LHCN-M2 (cell line): Measurements from ENCODE around the gene CPXM2. TPM values are rescaled to one million over a fixed set of nuclear protein-coding genes. Genes with fewer than 3 reads are reported as not detected.

Experiments
- total RNA-seq: library from RNA; depleted of rRNA; stranded (reverse); fragments of >200 nt; gene quantifications from 2 replicates; pipeline ENCODE4 v1.2.3, GENCODE V29; 2014; rRNA removed

CPXM2 gene
- total RNA-seq, 1 experiment from 2014 or later = not detected

Other genes starting within 250 kb of the CPXM2 start
- not detected in 2 replicates for gene GPR26, start 225.5 kb downstream of the CPXM2 start, total RNA-seq
- 27.1 and 40.2 TPM in 2 replicates for gene CHST15, start 201.8 kb upstream of the CPXM2 start, total RNA-seq